Measurements from ENCODE around the gene PTBP1. TPM values are rescaled to one million over a fixed set of nuclear protein-coding genes. Genes with fewer than 3 reads are reported as not detected.
"Not testable (repeated sequence)": the region's sequence is repeated elsewhere in the genome, so short reads cannot be mapped to it uniquely, and the experiment has no call there.

PTBP1 gene
- total RNA-seq, 1 experiment from 2014 or later = 481 TPM

- H3K27me3 ChIP-seq (ENCODE audit: control insufficient read depth, insufficient read depth, low read length); H3K36me3 ChIP-seq (replicated peaks; ENCODE audit: control insufficient read depth, insufficient read depth, low read length); DNase-seq; H3K4me3 ChIP-seq (ENCODE audit: insufficient read depth, low read depth, low read length): not testable (repeated sequence)
Measured at GRCh38 chr19:853614-854220, 56.5 kb downstream of the PTBP1 start.

DNA sequence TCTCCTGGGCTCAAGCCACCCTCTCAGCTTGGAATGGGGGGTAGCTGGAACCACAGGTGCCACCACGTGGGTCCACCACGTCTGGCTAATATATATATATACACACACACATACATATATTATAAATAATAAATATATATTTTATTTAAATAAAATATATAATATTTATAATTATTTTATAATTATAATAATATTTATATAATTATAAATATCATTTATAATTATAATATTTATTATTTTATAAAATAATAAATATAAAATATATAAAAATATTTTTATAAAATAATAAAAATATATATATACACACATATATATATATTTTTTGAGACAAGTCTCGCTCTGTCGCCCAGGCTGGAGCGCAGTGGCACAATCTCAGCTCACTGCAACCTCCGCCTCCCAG is 57.3 kb downstream of the PTBP1 start:
- no peaks in the 10 kb centered on the region for H3K36me3 ChIP-seq (replicated peaks; ENCODE audit: control insufficient read depth, insufficient read depth, low read length)
- no peak for DNase-seq
- H3K4me3 ChIP-seq (ENCODE audit: insufficient read depth, low read depth, low read length) = no peak overlapping the region
- H3K27me3 ChIP-seq (ENCODE audit: control insufficient read depth, insufficient read depth, low read length) = peaks cover 6% of the 10 kb centered on the region

- peaks cover 10% of the 10 kb centered on the region for H3K27me3 ChIP-seq (ENCODE audit: control insufficient read depth, insufficient read depth, low read length)
- no peak overlapping the region for H3K4me3 ChIP-seq (ENCODE audit: insufficient read depth, low read depth, low read length)
- no peaks in the 10 kb centered on the region for H3K36me3 ChIP-seq (replicated peaks; ENCODE audit: control insufficient read depth, insufficient read depth, low read length)
- no peak for DNase-seq
Measured at GRCh38 chr19:855142-855541, 57.9 kb downstream of the PTBP1 start.

DNA sequence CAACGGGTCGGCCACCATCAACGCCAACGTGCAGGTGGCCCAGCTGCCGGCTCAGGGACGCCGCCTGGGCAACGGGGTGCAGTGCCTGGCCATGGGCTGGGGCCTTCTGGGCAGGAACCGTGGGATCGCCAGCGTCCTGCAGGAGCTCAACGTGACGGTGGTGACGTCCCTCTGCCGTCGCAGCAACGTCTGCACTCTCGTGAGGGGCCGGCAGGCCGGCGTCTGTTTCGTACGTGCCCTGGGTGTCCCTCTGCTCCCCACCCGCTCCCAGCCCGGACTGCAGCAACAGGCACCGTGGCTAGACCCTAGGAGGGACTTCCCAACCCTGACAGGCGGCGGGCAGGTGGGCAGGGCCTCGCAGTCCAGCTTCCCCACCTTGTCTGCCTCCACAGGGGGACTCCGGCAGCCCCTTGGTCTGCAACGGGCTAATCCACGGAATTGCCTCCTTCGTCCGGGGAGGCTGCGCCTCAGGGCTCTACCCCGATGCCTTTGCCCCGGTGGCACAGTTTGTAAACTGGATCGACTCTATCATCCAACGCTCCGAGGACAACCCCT is 58.4 kb downstream of the PTBP1 start:
- H3K4me3 ChIP-seq (ENCODE audit: insufficient read depth, low read depth, low read length) = no peak overlapping the region
- no peaks in the 10 kb centered on the region for H3K36me3 ChIP-seq (replicated peaks; ENCODE audit: control insufficient read depth, insufficient read depth, low read length)
- H3K27me3 ChIP-seq (ENCODE audit: control insufficient read depth, insufficient read depth, low read length) = peaks cover 15% of the 10 kb centered on the region
- no peak for DNase-seq

DNA sequence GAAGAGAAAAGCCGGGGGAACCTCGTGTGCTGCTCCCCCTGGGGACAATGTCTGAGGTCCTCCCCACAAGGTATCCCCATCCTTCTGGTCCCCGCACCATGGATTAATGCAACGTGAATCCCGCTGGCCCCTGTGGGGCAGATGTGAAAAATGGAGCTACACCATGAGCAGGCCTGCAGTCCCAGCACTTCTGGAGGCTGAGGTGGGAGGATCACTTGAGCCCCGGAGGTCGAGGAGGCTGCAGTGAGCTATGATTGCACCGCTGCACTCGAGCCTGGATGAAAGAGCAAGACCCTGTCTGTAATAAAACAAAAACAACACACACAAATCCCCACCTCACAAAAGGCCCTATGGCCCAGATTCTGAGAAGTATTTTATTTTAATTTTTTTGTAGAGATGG is 61.0 kb downstream of the PTBP1 start:
- Histone ChIP-seq H3K27me3 (ENCODE audit: control insufficient read depth, insufficient read depth, low read length) (peaks cover 25% of the 10 kb centered on the region), H3K36me3 (replicated peaks; ENCODE audit: control insufficient read depth, insufficient read depth, low read length) (no peaks in the 10 kb centered on the region), H3K4me3 (ENCODE audit: insufficient read depth, low read depth, low read length) (no peak overlapping the region)
- DNase-seq = no peak

DNA sequence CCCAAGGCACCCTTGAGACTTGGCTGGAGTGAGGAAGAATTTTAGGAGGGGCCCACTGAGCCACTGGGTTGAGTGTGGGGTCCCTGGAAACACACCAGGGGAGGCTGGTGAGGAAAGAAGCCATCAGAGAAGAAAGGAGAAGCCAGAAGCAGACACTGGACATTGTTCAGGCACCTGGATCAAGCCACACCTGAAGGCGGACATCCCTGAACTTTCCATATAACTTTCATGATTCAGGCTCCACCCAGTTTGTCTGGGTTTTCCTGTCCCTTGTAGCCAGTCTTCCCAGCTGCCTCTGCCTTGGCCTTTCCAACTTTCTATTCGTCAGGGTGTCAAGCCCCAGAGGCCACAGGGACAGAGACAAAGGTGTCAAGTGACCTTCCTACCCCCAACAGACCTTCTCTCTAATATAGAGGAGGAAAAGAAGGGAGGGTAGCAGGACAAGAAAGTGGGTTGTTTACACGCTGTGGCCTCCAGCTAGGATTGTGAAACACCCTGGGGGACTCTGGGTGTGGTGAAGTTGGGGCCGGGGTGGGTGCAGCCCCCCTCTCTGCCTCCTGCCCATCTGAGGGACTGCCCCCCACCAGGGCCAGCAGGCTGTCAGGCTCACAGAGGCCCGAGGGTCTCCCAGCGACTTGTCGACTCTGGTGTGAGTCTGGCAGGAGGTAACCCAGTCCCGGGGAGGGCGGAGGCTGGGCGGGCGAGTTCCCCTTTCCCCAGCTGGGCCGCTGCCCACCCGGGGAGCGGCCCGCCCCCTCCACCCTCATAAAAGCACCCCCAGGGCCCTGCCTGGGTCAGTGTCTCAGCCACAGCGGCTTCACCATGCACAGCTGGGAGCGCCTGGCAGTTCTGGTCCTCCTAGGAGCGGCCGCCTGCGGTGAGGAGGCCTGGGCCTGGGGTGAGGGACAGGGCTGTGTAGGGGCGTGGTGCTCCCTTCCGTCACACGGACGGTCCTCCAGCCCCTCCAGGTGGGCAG is 61.9 kb downstream of the PTBP1 start, which contains the start of gene CFD:
CFD (plus strand) TSS at position 797 of the 976 bp plus-strand sequence; CDS start at position 823, 26 bp downstream.
- H3K36me3 ChIP-seq (replicated peaks; ENCODE audit: control insufficient read depth, insufficient read depth, low read length) = no peaks in the 10 kb centered on the region
- peak within 1 kb of the TSS; percentile 52 for H3K4me3 ChIP-seq (ENCODE audit: insufficient read depth, low read depth, low read length)
- peaks cover 28% of the 10 kb centered on the region for H3K27me3 ChIP-seq (ENCODE audit: control insufficient read depth, insufficient read depth, low read length)
- peak; percentile 58 for DNase-seq

DNA sequence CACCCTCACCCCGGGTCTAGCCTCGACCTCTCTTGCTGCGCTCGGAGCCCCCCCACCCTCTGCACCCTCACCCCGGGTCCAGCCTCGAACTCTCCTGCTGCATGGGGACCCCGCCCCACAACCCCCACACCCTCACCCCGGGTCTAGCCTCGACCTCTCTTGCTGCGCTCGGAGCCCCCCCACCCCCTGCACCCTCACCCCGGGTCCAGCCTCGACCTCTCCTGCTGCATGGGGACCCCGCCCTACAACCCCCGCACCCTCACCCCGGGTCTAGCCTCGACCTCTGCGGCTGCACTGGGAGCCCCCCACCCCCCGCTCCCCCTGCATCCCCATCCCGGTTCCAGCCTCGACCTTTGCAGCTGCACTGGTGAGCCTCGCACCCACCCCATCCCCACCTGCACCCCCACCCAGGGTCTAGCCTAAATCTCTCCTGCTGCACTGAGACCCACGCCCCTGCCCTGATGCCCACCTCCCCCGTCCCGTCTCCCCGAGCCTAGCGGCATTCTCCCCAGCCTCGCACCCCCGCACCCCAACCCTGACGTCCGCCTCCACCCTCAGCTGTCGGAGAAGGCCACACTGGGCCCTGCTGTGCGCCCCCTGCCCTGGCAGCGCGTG is 64.0 kb downstream of the PTBP1 start:
- peak; percentile 63 for DNase-seq
- Histone ChIP-seq H3K27me3 (ENCODE audit: control insufficient read depth, insufficient read depth, low read length) (peaks cover 28% of the 10 kb centered on the region), H3K36me3 (replicated peaks; ENCODE audit: control insufficient read depth, insufficient read depth, low read length) (no peaks in the 10 kb centered on the region), H3K4me3 (ENCODE audit: insufficient read depth, low read depth, low read length) (peak overlapping the region; percentile 32)

Other genes with a start within 250 kb of the PTBP1 start
- gene BSG, start 224.9 kb upstream of the PTBP1 start, total RNA-seq (2014; rRNA removed; shearing (Covaris generic)) = 1,035 and 1,167 TPM in 2 replicates
- gene HCN2, start 207.6 kb upstream of the PTBP1 start, total RNA-seq (2014; rRNA removed; shearing (Covaris generic)) = 1.8 and 3.1 TPM in 2 replicates
- 120 and 128 TPM in 2 replicates for gene POLRMT, start 163.9 kb upstream of the PTBP1 start, total RNA-seq (2014; rRNA removed; shearing (Covaris generic))
- not detected in 2 replicates for gene FGF22, start 157.6 kb upstream of the PTBP1 start, total RNA-seq (2014; rRNA removed; shearing (Covaris generic))
- gene RNF126, start 134.2 kb upstream of the PTBP1 start, total RNA-seq (2014; rRNA removed; shearing (Covaris generic)) = 119 and 128 TPM in 2 replicates
- gene FSTL3, start 121.1 kb upstream of the PTBP1 start, total RNA-seq (2014; rRNA removed; shearing (Covaris generic)) = 7.4 and 9.7 TPM in 2 replicates
- not detected in 2 replicates for gene PRSS57, start 102.0 kb upstream of the PTBP1 start, total RNA-seq (2014; rRNA removed; shearing (Covaris generic))
- 28.7 and 34.6 TPM in 2 replicates for gene PALM, start 88.5 kb upstream of the PTBP1 start, total RNA-seq (2014; rRNA removed; shearing (Covaris generic))
- 0.11 and 0.31 TPM in 2 replicates for gene MISP, start 46.3 kb upstream of the PTBP1 start, total RNA-seq (2014; rRNA removed; shearing (Covaris generic))
- 52.0 and 53.8 TPM in 2 replicates for gene PLPPR3, start 24.5 kb downstream of the PTBP1 start, total RNA-seq (2014; rRNA removed; shearing (Covaris generic))
- gene AZU1, start 30.4 kb downstream of the PTBP1 start, total RNA-seq (2014; rRNA removed; shearing (Covaris generic)) = 0.85 and 1.3 TPM in 2 replicates
- gene PRTN3, start 43.5 kb downstream of the PTBP1 start, total RNA-seq (2014; rRNA removed; shearing (Covaris generic)) = 0.66 TPM in 1 of 2 replicates, not detected in the other
- gene ELANE, start 54.9 kb downstream of the PTBP1 start, total RNA-seq (2014; rRNA removed; shearing (Covaris generic)) = not detected in 2 replicates
- gene CFD, start 62.2 kb downstream of the PTBP1 start, total RNA-seq (2014; rRNA removed; shearing (Covaris generic)) = 1.4 and 1.5 TPM in 2 replicates
- 29.5 and 36.2 TPM in 2 replicates for gene MED16, start 95.7 kb downstream of the PTBP1 start, total RNA-seq (2014; rRNA removed; shearing (Covaris generic))
- gene RNU6-9, start 96.0 kb downstream of the PTBP1 start, total RNA-seq (2014; rRNA removed; shearing (Covaris generic)) = not detected in 2 replicates
- 47.5 and 49.9 TPM in 2 replicates for gene R3HDM4, start 115.8 kb downstream of the PTBP1 start, total RNA-seq (2014; rRNA removed; shearing (Covaris generic))
- gene KISS1R, start 119.9 kb downstream of the PTBP1 start, total RNA-seq (2014; rRNA removed; shearing (Covaris generic)) = 0.67 and 1.4 TPM in 2 replicates
- 85.4 and 92.6 TPM in 2 replicates for gene ARID3A, start 128.6 kb downstream of the PTBP1 start, total RNA-seq (2014; rRNA removed; shearing (Covaris generic))
- 107 and 140 TPM in 2 replicates for gene WDR18, start 186.9 kb downstream of the PTBP1 start, total RNA-seq (2014; rRNA removed; shearing (Covaris generic))
- gene GRIN3B, start 203.0 kb downstream of the PTBP1 start, total RNA-seq (2014; rRNA removed; shearing (Covaris generic)) = 0.03 and 0.07 TPM in 2 replicates
- gene TMEM259, start 223.7 kb downstream of the PTBP1 start, total RNA-seq (2014; rRNA removed; shearing (Covaris generic)) = 153 and 185 TPM in 2 replicates
- not detected in 2 replicates for gene RNU6-2, start 224.1 kb downstream of the PTBP1 start, total RNA-seq (2014; rRNA removed; shearing (Covaris generic))
- 440 and 495 TPM in 2 replicates for gene CNN2, start 229.2 kb downstream of the PTBP1 start, total RNA-seq (2014; rRNA removed; shearing (Covaris generic))
- gene ABCA7, start 242.7 kb downstream of the PTBP1 start, total RNA-seq (2014; rRNA removed; shearing (Covaris generic)) = 17.9 and 19.7 TPM in 2 replicates

All from H7 (cell line).